IMR-90 (cell line): ENCODE measurements around the gene TMEM131. TPM values are rescaled to one million over a fixed set of nuclear protein-coding genes. Genes with fewer than 3 reads are reported as not detected.

ENCODE experiments used
- ATAC-seq: fragments of 200-7000 bp; cut with Tn5 transposase; 2 replicates; pipeline ENCODE4 v1.9.1; 2020; ENCODE audit warnings: low read depth, mild to moderate bottlenecking, moderate library complexity
- BruUV-seq: library from RNA; stranded (reverse); fragments of 400-500 nt; replicated peaks from 2 replicates; lab custom pipeline; 2021; lab: Mats Ljungman, UMichigan
- CTCF ChIA-PET: fragments of 300-600 bp; formaldehyde crosslinking; extraction: SDS; loops from one replicate; lab custom pipeline; 2021; ENCODE audit warnings: antibody characterized with exemption; lab: Yijun Ruan, JAX
- POLR2A ChIA-PET: fragments of 300-600 bp; sonication (Branson Sonifier 250); formaldehyde crosslinking; loops from one replicate; lab custom pipeline; 2022; ENCODE audit warnings: antibody characterized with exemption; ENCODE audit not compliant: unreplicated experiment; lab: Charles Lee
- DNase-seq: peaks from one replicate; pipeline ENCODE4 v3.0.0; 2013
- H2AFZ ChIP-seq: replicated peaks from 2 replicates; pipeline ENCODE3; 2013; ENCODE audit warnings: low read length, mild to moderate bottlenecking; ENCODE audit not compliant: poor library complexity
- H2AK5ac ChIP-seq: 2 replicates; pipeline ENCODE4 v1.6.1; 2013; ENCODE audit warnings: low read depth, low read length, inconsistent platforms
- H2AK9ac ChIP-seq: replicated peaks from 2 replicates; pipeline ENCODE3; 2013; ENCODE audit warnings: mild to moderate bottlenecking, low read depth, low read length, moderate library complexity; ENCODE audit not compliant: poor library complexity
- H2BK120ac ChIP-seq: 2 replicates; pipeline ENCODE4 v1.6.1; 2013; ENCODE audit warnings: low read depth, low read length, inconsistent platforms
- H2BK15ac ChIP-seq: 3 replicates; pipeline ENCODE4 v1.6.1; 2013; ENCODE audit warnings: low read depth, low read length, inconsistent platforms
- H2BK20ac ChIP-seq: 2 replicates; pipeline ENCODE4 v1.6.1; 2013; ENCODE audit warnings: low read depth, mild to moderate bottlenecking, inconsistent platforms, low read length, moderate library complexity
- H2BK5ac ChIP-seq: 2 replicates; pipeline ENCODE4 v1.6.1; 2013; ENCODE audit warnings: mild to moderate bottlenecking, low read depth, low read length, inconsistent platforms; ENCODE audit not compliant: poor library complexity, severe bottlenecking
- H3K14ac ChIP-seq: replicated peaks from 2 replicates; pipeline ENCODE4 v1.6.1; 2013; ENCODE audit warnings: low read depth, low read length, inconsistent platforms
- H3K18ac ChIP-seq: 2 replicates; pipeline ENCODE4 v1.6.1; 2013; ENCODE audit warnings: low read depth, low read length, control low read depth
- H3K23ac ChIP-seq: 2 replicates; pipeline ENCODE4 v1.6.1; 2013; ENCODE audit warnings: low read depth, low read length, inconsistent platforms
- H3K27ac ChIP-seq: 2 replicates; pipeline ENCODE4 v1.5.1; 2013; ENCODE audit warnings: mild to moderate bottlenecking, control low read depth, low read length; ENCODE audit not compliant: insufficient read depth
- H3K27me3 ChIP-seq: 2 replicates; pipeline ENCODE4 v1.6.1; 2013; ENCODE audit warnings: low read length; ENCODE audit not compliant: control insufficient read depth, insufficient read depth
- H3K36me3 ChIP-seq: 2 replicates; pipeline ENCODE4 v1.6.1; 2013; ENCODE audit warnings: low read length, mixed read lengths; ENCODE audit not compliant: control insufficient read depth, insufficient read depth
- H3K4ac ChIP-seq: 2 replicates; pipeline ENCODE4 v1.6.1; 2013; ENCODE audit warnings: low read depth, low read length, inconsistent platforms
- H3K4me1 ChIP-seq: 2 replicates; pipeline ENCODE4 v1.6.1; 2013; ENCODE audit warnings: low read length, mixed read lengths; ENCODE audit not compliant: control insufficient read depth, insufficient read depth
- H3K4me2 ChIP-seq: 2 replicates; pipeline ENCODE4 v1.6.1; 2013; ENCODE audit warnings: low read depth, mild to moderate bottlenecking, control low read depth, low read length, moderate library complexity
- H3K4me3 ChIP-seq: 2 replicates; pipeline ENCODE4 v1.5.1; 2013; ENCODE audit warnings: low read depth, mild to moderate bottlenecking, control low read depth, low read length, moderate library complexity; ENCODE audit not compliant: insufficient read depth
- H3K56ac ChIP-seq: 2 replicates; pipeline ENCODE4 v1.6.1; 2013; ENCODE audit warnings: low read length, inconsistent platforms; ENCODE audit not compliant: insufficient read depth; ENCODE audit errors: extremely low read depth
- H3K79me1 ChIP-seq, 2 experiments: 2 replicates each; pipeline ENCODE4 v1.6.1; 2013; ENCODE audit warnings: low read length in 2 of 2, inconsistent platforms in 1 of 2, low read depth in 1 of 2
- H3K9ac ChIP-seq: 2 replicates; pipeline ENCODE4 v1.6.1; 2013; ENCODE audit warnings: low read depth, low read length, control low read depth
- H3K9me1 ChIP-seq: 2 replicates; pipeline ENCODE4 v1.6.1; 2013; ENCODE audit warnings: low read length, inconsistent platforms; ENCODE audit not compliant: insufficient read depth
- H3K9me3 ChIP-seq: 2 replicates; pipeline ENCODE4 v1.6.1; 2013; ENCODE audit warnings: low read length; ENCODE audit not compliant: control insufficient read depth, insufficient read depth
- H4K20me1 ChIP-seq: 2 replicates; pipeline ENCODE4 v1.6.1; 2013; ENCODE audit warnings: low read length, inconsistent platforms; ENCODE audit not compliant: insufficient read depth
- H4K5ac ChIP-seq: 2 replicates; pipeline ENCODE4 v1.6.1; 2013; ENCODE audit warnings: mild to moderate bottlenecking, low read depth, low read length, control low read depth
- H4K8ac ChIP-seq, 2 experiments: 2 replicates each; pipeline ENCODE4 v1.6.1; 2013; ENCODE audit warnings: low read depth in 2 of 2, low read length in 2 of 2, control low read depth in 1 of 2, inconsistent platforms in 1 of 2
- H4K91ac ChIP-seq: 2 replicates; pipeline ENCODE4 v1.6.1; 2013; ENCODE audit warnings: low read depth, low read length, inconsistent platforms; ENCODE audit not compliant: insufficient read depth
- BHLHE40 ChIP-seq: fragments of 150-350 bp; IDR thresholded peaks from 2 replicates; pipeline ENCODE4 v1.6.1; 2016; ENCODE audit warnings: mild to moderate bottlenecking, low read depth, low read length
- CEBPB ChIP-seq: IDR thresholded peaks from 2 replicates; pipeline ENCODE4 v1.6.1; 2012; ENCODE audit warnings: low read depth, low read length, improper control_type of control experiment
- CHD1 ChIP-seq: IDR thresholded peaks from 2 replicates; pipeline ENCODE4 v1.6.1; 2012; ENCODE audit warnings: low read depth, low read length, improper control_type of control experiment
- CTCF ChIP-seq: conservative IDR thresholded peaks from 2 replicates; pipeline ENCODE4 v1.5.1; 2012; ENCODE audit warnings: mild to moderate bottlenecking, low read depth, low read length, improper control_type of control experiment
- ELK1 ChIP-seq: fragments of 150-350 bp; IDR thresholded peaks from 2 replicates; pipeline ENCODE4 v1.6.1; 2016; ENCODE audit warnings: low read depth, mild to moderate bottlenecking, low read length, moderate library complexity, borderline replicate concordance
- FOS ChIP-seq: fragments of 150-350 bp; IDR thresholded peaks from 2 replicates; pipeline ENCODE4 v1.6.1; 2016; ENCODE audit warnings: low read depth, low read length
- MAZ ChIP-seq: IDR thresholded peaks from 2 replicates; pipeline ENCODE4 v1.6.1; 2012; ENCODE audit warnings: low read depth, mild to moderate bottlenecking, low read length, improper control_type of control experiment, moderate library complexity, borderline replicate concordance
- MXI1 ChIP-seq: IDR thresholded peaks from 2 replicates; pipeline ENCODE4 v1.6.1; 2012; ENCODE audit warnings: low read depth, mild to moderate bottlenecking, low read length, moderate library complexity, borderline replicate concordance
- NFE2L2 ChIP-seq: fragments of 150-350 bp; IDR thresholded peaks from 2 replicates; pipeline ENCODE4 v1.6.1; 2016; ENCODE audit warnings: low read depth, mild to moderate bottlenecking, low read length
- POLR2A ChIP-seq: IDR thresholded peaks from 2 replicates; pipeline ENCODE4 v1.6.1; 2012; ENCODE audit warnings: mild to moderate bottlenecking, low read depth, low read length
- RAD21 ChIP-seq: IDR thresholded peaks from 2 replicates; pipeline ENCODE4 v1.6.1; 2012; ENCODE audit warnings: low read length, improper control_type of control experiment
- RCOR1 ChIP-seq: IDR thresholded peaks from 2 replicates; pipeline ENCODE4 v1.6.1; 2012; ENCODE audit warnings: mild to moderate bottlenecking, low read length, improper control_type of control experiment; ENCODE audit not compliant: insufficient replicate concordance
- RFX5 ChIP-seq: IDR thresholded peaks from 2 replicates; pipeline ENCODE4 v1.8.0; 2012; ENCODE audit warnings: low read depth, mild to moderate bottlenecking, low read length, moderate library complexity
- SMC3 ChIP-seq: fragments of 150-350 bp; IDR thresholded peaks from 2 replicates; pipeline ENCODE4 v1.6.1; 2016; ENCODE audit warnings: low read depth, mild to moderate bottlenecking, antibody characterized with exemption, low read length, moderate library complexity
- USF2 ChIP-seq: fragments of 150-350 bp; IDR thresholded peaks from 2 replicates; pipeline ENCODE4 v1.6.1; 2017; ENCODE audit warnings: mild to moderate bottlenecking, antibody characterized with exemption, low read length, low read depth
- whole genome bisulfite sequencing, 2 experiments: methylation state at CpG; one replicate each; pipeline versions ENCODE4 v1.1.5 to v1.1.7; 2013; ENCODE audit warnings: missing lambda C conversion rate in 2 of 2; ENCODE audit not compliant: insufficient read length in 1 of 2; ENCODE audit errors: extremely low coverage in 2 of 2; 5-methylcytosine and 5-hydroxymethylcytosine counted together
- dilution Hi-C: fragments of 300-500 bp; cut with HindIII; formaldehyde crosslinking; loops from one replicate; pipeline ENCODE4 v1.14.3; 2018; ENCODE audit warnings: low sequenced_read_pairs; ENCODE audit not compliant: unreplicated experiment
- in situ Hi-C: fragments of 300-500 bp; cut with MboI; formaldehyde crosslinking; loops from 3 replicates; pipeline ENCODE4 v1.14.3; 2019; ENCODE audit warnings: low sequenced_read_pairs, inconsistent platforms, mixed read lengths
- intact Hi-C: fragments of 100-400 bp; cut with micrococcal nuclease; formaldehyde crosslinking; loops from 2 replicates; pipeline ENCODE4 v1.10.0; 2022
- polyA plus RNA-seq, 3 experiments: library from polyadenylated mRNA; depleted of rRNA; stranded (reverse); fragments of >200 nt; gene quantifications; 2 replicates each; pipeline ENCODE4 v1.2.3, GENCODE V29; 2012; ENCODE audit warnings: low replicate concordance in 1 of 3
- total RNA-seq: library from RNA; depleted of rRNA; stranded (reverse); fragments of >200 nt; gene quantifications from 2 replicates; pipeline ENCODE4 v1.2.3, GENCODE V29; 2012

Gene TMEM131
- total and polyA plus RNA-seq, 2 of the 4 experiments (the other 2 are of a cell fraction), result 13.3 to 14.0 TPM

GRCh38 chr2:97740590-97741182 lies 255.1 kb downstream of the TMEM131 start:
- WGBS, 2 experiments, result 40% methylated on average over 4 of the region's 19 CpGs; no CpG with 5 or more reads in 1 of the 2 experiments
- ChIA-PET POLR2A (no interaction called here), CTCF (interaction anchor here (0.6 to 1.5 kb wide), 6 partner anchors 12 to 644 kb away, joined by 3 to 9 read pairs (median 4); no protein-coding TSS in a partner anchor)
- no peak overlapping the region for H3K14ac ChIP-seq
- no peaks in the 10 kb centered on the region for H4K20me1 ChIP-seq
- no peaks in the 10 kb centered on the region for H3K9me3 ChIP-seq
- ATAC-seq (peak; percentile 84), DNase-seq (peak; percentile 14)
- H3K23ac ChIP-seq, result no peak overlapping the region
- no peak overlapping the region for H3K18ac ChIP-seq
- TF ChIP-seq MXI1 (no peak), BHLHE40 (no peak), NFE2L2 (no peak), USF2 (no peak), POLR2A (no peak), RCOR1 (no peak), SMC3 (peak; percentile 34; the same call in 1 of the 2 replicates), FOS (no peak), CEBPB (no peak), RFX5 (no peak), ELK1 (no peak), RAD21 (peak; percentile 44), CTCF (peak; percentile 49), CHD1 (no peak), MAZ (no peak)
- BruUV-seq, result no TSS peak
- H3K79me1 ChIP-seq, result no peaks in the 10 kb centered on the region
- no peak overlapping the region for H3K27ac ChIP-seq
- no peak overlapping the region for H2BK120ac ChIP-seq
- H2BK5ac ChIP-seq, result no peak overlapping the region
- H3K4ac ChIP-seq, result no peak overlapping the region
- H2AFZ ChIP-seq, result peak overlapping the region; percentile 53
- H4K5ac ChIP-seq, result no peak overlapping the region
- H3K4me3 ChIP-seq, result no peak overlapping the region
- H2AK9ac ChIP-seq, result no peak overlapping the region
- no peaks in the 10 kb centered on the region; the same call in 1 of the 2 replicates for H3K27me3 ChIP-seq
- H2AK5ac ChIP-seq, result no peak overlapping the region
- H3K9ac ChIP-seq, result no peak overlapping the region
- no peak overlapping the region for H4K8ac ChIP-seq
- no peak overlapping the region for H4K91ac ChIP-seq
- no peak overlapping the region for H3K56ac ChIP-seq
- no peak overlapping the region for H3K4me2 ChIP-seq
- dilution Hi-C loops, result no loop called here
- H3K4me1 ChIP-seq, result peaks cover 2% of the 10 kb centered on the region; the same call in 1 of the 2 replicates
- in situ Hi-C loops, result no loop called here
- H3K9me1 ChIP-seq, result no peaks in the 10 kb centered on the region
- no peak overlapping the region for H2BK20ac ChIP-seq
- 0 out of 2 replicates have a peak, but pooled peaks cover 2% of the 10 kb centered on the region for H3K36me3 ChIP-seq
- intact Hi-C loops, result loop anchor here (1.0 kb wide), 2 partner anchors 529 to 643 kb away; no protein-coding TSS in a partner anchor
- no peak overlapping the region for H2BK15ac ChIP-seq
